GM18526 (cell line): ENCODE measurements around the gene CHST12.
A peak's percentile ranks its signal among the peaks of the same experiment; 100 is the strongest.

Source experiments
- POLR2A ChIP-seq: IDR thresholded peaks from 3 replicates; pipeline ENCODE4 v1.6.1; 2011; ENCODE audit not compliant: insufficient read length; ENCODE audit errors: extremely low read depth

CHST12 gene

GRCh38 chr7:2403014-2403717 is at the start of gene CHST12:
Gene CHST12, plus strand, starts transcription at chr7:2403611. Its CDS starts 29,029 bp downstream, at chr7:2432640.
- peak; percentile 61 for TF ChIP-seq POLR2A

DNA sequence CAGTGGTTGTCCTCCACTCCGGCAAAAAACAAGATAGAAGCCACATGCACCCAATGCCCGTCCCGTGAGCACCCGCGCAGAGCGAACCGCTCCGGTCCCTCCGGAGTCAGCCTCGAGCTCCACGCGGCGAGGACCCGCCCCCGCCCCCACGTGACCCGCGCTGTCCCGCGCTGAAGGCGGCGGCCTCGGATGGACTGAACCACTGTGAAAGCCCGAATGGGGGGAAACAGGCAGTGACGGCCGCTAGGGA is 49.5 kb upstream of the CHST12 start:
- TF ChIP-seq POLR2A = peak; percentile 88

GRCh38 chr7:2354186-2354938 is 49.0 kb upstream of the CHST12 start, which contains the start of gene EIF3B:
Gene EIF3B, plus strand, starts transcription at chr7:2354827. Its CDS starts 95 bp downstream, at chr7:2354922.
- TF ChIP-seq POLR2A = peak; percentile 97

- no peak for TF ChIP-seq POLR2A
These were observed 48.3 kb upstream of the CHST12 start for GRCh38 chr7:2354939-2355704.

- no peak for TF ChIP-seq POLR2A
These were observed 47.8 kb upstream of the CHST12 start for GRCh38 chr7:2355705-2356008.

DNA sequence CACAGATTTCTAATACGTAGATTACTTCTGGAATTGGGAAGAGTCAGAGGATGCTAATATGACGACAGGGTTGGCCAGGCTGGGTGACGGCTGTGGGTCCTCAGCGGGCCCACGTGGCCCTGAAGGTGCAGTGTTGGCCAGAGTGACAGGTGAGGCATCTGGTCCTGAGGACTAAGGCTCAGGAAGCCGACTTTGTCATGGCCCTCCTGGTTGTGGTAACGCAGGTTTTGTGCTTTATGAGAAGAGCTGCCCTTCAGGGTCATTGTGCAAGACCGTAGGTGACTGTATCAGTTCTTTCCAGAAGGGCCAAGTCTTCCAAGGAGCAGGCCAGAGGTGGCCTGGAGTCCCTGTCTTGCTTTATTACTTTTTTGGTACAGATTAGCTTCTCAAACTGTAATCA is 46.2 kb upstream of the CHST12 start:
- TF ChIP-seq POLR2A = no peak

- TF ChIP-seq POLR2A = no peak
These were observed 45.8 kb upstream of the CHST12 start for GRCh38 chr7:2357571-2357970.

DNA sequence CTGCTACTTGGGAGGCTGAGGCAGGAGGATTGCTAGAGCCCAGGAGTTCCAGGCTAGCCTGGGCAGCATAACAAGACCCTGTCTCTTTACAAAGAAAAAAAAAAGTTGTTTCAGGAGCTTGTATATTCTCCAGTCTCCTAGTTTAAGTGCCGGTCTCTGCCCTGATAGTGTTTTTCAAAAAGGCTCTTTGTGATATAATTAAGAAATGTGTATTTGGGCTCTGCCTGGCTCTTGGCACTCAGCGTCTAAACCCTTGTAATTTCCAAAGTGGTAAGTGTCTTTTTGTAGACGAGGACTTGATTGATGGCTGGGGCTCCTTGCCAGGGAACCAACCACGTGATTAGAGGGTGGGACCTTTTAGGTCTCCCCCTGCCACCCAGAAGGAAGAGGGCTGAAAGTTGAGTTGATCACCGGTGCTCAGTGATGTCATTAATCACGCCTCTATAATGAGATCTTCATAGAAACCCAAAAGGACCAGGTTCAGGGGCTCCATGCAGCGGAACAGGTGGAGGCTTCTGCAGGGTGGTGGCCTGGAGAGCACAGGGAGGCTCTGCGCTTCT is 44.4 kb upstream of the CHST12 start:
- TF ChIP-seq POLR2A = no peak

- no peak for TF ChIP-seq POLR2A
These were observed 43.8 kb upstream of the CHST12 start for GRCh38 chr7:2359610-2360009.

GRCh38 chr7:2360796-2361195 is 42.6 kb upstream of the CHST12 start:
- TF ChIP-seq POLR2A = no peak

DNA sequence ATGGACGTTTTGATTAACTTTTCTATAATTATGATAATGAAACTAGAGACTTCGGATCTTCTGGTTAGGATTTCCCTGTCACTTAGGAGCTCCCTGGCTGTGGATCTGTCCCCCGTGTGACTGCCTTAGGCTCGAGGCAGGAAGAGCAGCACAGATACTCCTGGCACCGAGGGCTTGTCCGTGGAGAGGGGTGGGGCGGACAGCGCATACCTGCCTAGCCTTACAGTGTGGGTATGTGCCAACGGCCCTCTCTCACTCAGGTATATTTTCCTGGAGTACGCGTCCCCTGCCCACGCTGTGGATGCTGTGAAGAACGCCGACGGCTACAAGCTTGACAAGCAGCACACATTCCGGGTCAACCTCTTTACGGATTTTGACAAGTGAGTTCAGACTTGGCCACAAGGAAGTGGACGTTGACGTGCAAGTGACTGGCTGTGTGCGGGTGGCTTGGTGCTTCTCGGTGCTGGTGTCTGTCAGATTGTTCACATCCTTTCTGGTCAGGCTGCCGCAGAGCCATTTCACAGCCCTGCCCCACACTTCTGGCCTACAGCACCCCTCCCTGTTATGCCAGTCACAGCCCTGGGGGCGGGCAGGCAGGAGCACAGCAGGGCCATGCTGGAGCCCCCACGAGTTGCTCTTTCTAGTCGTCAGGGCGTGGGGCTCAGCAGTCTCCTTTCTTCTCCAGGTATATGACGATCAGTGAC is 40.9 kb upstream of the CHST12 start:
- TF ChIP-seq POLR2A = no peak

DNA sequence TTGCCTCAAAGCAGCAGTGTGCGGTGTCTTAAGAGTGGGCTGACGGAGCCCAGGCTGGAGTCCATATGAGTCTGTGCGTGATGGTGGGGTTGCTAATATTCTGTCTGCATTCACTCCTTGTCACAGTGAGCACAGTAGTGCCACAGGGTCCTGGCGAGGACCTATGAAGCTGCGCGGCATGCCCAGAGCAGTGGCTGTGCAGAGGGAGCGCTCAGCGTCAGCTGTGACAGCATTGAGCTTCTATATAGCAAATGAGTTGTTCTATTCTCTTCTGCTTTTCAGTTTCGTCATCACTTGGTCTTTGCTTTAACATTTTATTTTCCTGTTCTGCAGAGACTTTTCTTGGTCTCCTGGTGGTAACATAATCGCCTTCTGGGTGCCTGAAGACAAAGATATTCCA is 34.3 kb upstream of the CHST12 start:
- no peak for TF ChIP-seq POLR2A

GRCh38 chr7:2371329-2371728 is 32.1 kb upstream of the CHST12 start:
- TF ChIP-seq POLR2A = no peak

GRCh38 chr7:2372724-2373123 is 30.7 kb upstream of the CHST12 start:
- TF ChIP-seq POLR2A = no peak

DNA sequence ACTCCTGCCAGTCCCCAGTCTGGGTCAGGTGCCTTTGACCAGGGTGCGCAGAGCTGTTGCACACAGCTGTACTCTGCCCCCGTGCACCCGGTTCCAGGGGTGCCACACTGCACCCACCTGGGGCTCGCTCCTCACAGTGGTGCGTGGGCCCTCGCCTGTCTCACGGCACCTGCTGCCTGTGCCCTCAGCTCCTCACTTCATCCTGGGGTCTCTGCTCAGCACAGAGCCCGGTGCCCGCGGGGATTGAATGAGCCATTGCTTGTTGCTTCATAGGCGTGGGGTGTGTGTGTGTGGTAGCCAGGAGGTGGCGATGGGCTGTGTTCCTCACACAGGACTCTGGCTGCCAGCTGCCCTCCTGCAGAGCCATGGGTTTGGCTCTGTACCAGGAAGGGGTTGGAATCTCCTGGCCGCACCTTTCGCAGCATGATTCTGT is 30.3 kb upstream of the CHST12 start:
- no peak for TF ChIP-seq POLR2A
